Adrenal gland (tissue), 5 donors: ENCODE data around the gene ELMO2.

ENCODE experiments used
- CTCF ChIP-seq, 6 experiments: fragments of 450-650 bp in 4 of 6; fragments of 200-600 bp in 2 of 6; sonication (generic) in 1 of 6; IDR thresholded peaks; 1 replicate in 5 of 6; 2 replicates in 1 of 6; pipeline versions ENCODE4 v1.5.1 to v1.8.0; 2016 to 2021; ENCODE audit warnings: antibody characterized with exemption in 6 of 6, mild to moderate bottlenecking in 2 of 6, moderate library complexity in 1 of 6
- POLR2A ChIP-seq, 2 donors: fragments of 450-650 bp; IDR thresholded peaks; one replicate each; pipeline ENCODE4 v1.6.1; 2017; ENCODE audit warnings: antibody characterized with exemption in 2 of 2, mild to moderate bottlenecking in 2 of 2, moderate library complexity in 1 of 2
- donor health status: DM: no; HTN: no; CAD: no.

DNA sequence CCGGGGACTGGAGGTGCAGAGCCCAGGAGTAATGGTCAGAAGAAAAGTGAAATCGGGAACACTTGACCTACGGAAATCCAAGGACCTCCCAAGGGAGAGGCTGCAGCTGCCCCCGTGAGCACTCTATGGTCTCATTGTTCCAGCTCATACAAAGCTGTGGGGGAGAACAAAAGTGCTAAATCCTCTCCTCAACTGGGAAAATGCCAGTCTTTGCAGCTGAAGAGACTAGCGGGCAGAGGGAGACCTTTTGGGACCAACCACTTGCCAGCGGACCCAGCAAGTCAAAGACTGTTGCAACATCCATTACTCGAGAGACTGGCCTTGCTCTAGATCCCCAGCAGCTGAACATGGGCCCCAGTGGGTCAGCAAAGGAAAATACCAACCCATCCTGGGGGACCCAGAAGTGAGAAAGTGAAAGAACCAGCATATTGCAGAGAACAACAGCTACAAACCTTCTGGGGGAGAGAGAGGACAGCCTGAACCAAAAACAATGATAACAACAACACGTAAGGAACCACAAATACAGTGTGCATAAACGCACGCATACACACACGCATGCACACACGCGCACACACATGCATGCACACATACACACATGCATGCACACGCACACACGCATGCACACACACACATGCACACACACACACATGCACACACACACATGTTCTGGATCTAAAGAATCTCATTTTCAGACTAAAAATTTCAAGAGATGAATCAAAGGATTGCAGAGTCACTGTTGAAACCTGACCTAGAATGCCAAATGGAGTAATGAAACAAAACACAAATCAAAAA, 24.7 kb upstream of the ELMO2 start:
- TF ChIP-seq CTCF (IDR thresholded peaks at IDR 0.05) (no peak), POLR2A (IDR thresholded peaks at IDR 0.05) (no peak)
